PC-3 (cell line): ENCODE measurements around the gene MON2.

ENCODE experiments used
- CTCF ChIP-seq: fragments of 300-600 bp; sonication (generic); conservative IDR thresholded peaks from 2 replicates; pipeline ENCODE4 v1.5.1; 2017; ENCODE audit warnings: antibody characterized with exemption, low read depth, mild to moderate bottlenecking, low read length
- EZH2 ChIP-seq: fragments of 300-600 bp; sonication (generic); IDR thresholded peaks from one replicate; pipeline ENCODE4 v1.6.1; 2017; ENCODE audit warnings: antibody characterized with exemption, mild to moderate bottlenecking, low read length; ENCODE audit not compliant: unreplicated experiment
- EZH2phosphoT487 ChIP-seq: fragments of 300-600 bp; sonication (generic); IDR thresholded peaks from 2 replicates; pipeline ENCODE4 v1.6.1; 2018; ENCODE audit warnings: mild to moderate bottlenecking, antibody characterized with exemption, low read length, borderline replicate concordance

GRCh38 chr12:62632411-62632918, 165.8 kb downstream of the MON2 start:
- TF ChIP-seq CTCF (no peak), EZH2 (no peak), EZH2phosphoT487 (no peak)
